Prostate gland (tissue), 2 donors: ENCODE measurements around the gene ATOX1.

ENCODE experiments used
- CTCF ChIP-seq, 4 experiments: fragments of 200-600 bp in 2 of 4; fragments of 450-650 bp in 2 of 4; sonication (generic) in 2 of 4; IDR thresholded peaks; 1 replicate in 3 of 4; 2 replicates in 1 of 4; pipeline ENCODE4 v1.5.1; 2016 to 2019; ENCODE audit warnings: antibody characterized with exemption in 4 of 4, mild to moderate bottlenecking in 2 of 4, moderate library complexity in 2 of 4
- POLR2A ChIP-seq: fragments of 450-650 bp; IDR thresholded peaks from one replicate; pipeline ENCODE4 v1.6.1; 2016; ENCODE audit warnings: antibody characterized with exemption, mild to moderate bottlenecking
- POLR2AphosphoS5 ChIP-seq: sonication (generic); formaldehyde crosslinking; IDR thresholded peaks from one replicate; pipeline ENCODE4 v1.6.1; 2017; ENCODE audit warnings: antibody characterized with exemption

GRCh38 chr5:151758430-151759241 is at the start of gene ATOX1:
- TF ChIP-seq CTCF (IDR thresholded peaks at IDR 0.05): peak in 3 of 4 experiments; percentile 38 to 72 (median 60)
- TF ChIP-seq POLR2AphosphoS5: peak; percentile 87
- peak; percentile 92 for TF ChIP-seq POLR2A
